Psoas muscle (tissue), 8 donors: ENCODE results near the gene LCP2. TPM values are rescaled to one million over a fixed set of nuclear protein-coding genes. Genes with fewer than 3 reads are reported as not detected.

Experiments used
- ATAC-seq, 4 donors: fragments of 200-7000 bp; cut with Tn5 transposase; one replicate each; pipeline ENCODE4 v1.9.1; 2020; ENCODE audit warnings: moderate library complexity in 3 of 4, mild to moderate bottlenecking in 2 of 4
- DNase-seq, 2 donors: peaks; one replicate each; pipeline ENCODE4 v3.0.0-alpha.2; 2020
- H3K27ac ChIP-seq: fragments of 200-600 bp; one replicate; pipeline ENCODE4 v1.8.0; 2022
- H3K27me3 ChIP-seq, 3 donors: fragments of 200-600 bp in 1 of 3; one replicate each; pipeline versions ENCODE4 v1.6.1 to v1.8.0; 2013 to 2022; ENCODE audit warnings: low read length in 2 of 3, mild to moderate bottlenecking in 2 of 3, moderate library complexity in 1 of 3; ENCODE audit not compliant: insufficient read depth in 3 of 3
- H3K36me3 ChIP-seq, 2 donors: fragments of 200-600 bp in 1 of 2; one replicate each; pipeline versions ENCODE4 v1.6.1 to v1.8.0; 2013 to 2022; ENCODE audit warnings: low read depth in 1 of 2, mild to moderate bottlenecking in 1 of 2, moderate library complexity in 1 of 2; ENCODE audit not compliant: insufficient read depth in 1 of 2
- H3K4me1 ChIP-seq: fragments of 200-600 bp; one replicate; pipeline ENCODE4 v1.8.0; 2022
- H3K4me3 ChIP-seq: fragments of 200-600 bp; one replicate; pipeline ENCODE4 v1.8.0; 2022; ENCODE audit warnings: mild to moderate bottlenecking
- H3K9me3 ChIP-seq: fragments of 200-600 bp; one replicate; pipeline ENCODE4 v1.8.0; 2022
- WGBS, 3 donors: extraction: QIAGEN DNeasy Blood & Tissue Kit; methylation state at CpG; one replicate each; pipeline versions ENCODE4 v1.1.6 to v1.1.7; 2013; 5-methylcytosine and 5-hydroxymethylcytosine counted together
- intact Hi-C, 2 donors: fragments of 100-400 bp; cut with DNase I; formaldehyde crosslinking; loops; one replicate each; pipeline versions ENCODE4 v1.11.0 to v1.14.2; 2022
- polyA plus RNA-seq, 3 donors: library from polyadenylated mRNA; stranded (reverse); fragments of 200-250 nt; gene quantifications; one replicate each; pipeline ENCODE4 v1.2.3, GENCODE V29; 2013
- total RNA-seq, 4 donors: library from RNA; stranded (reverse); fragmentation: NEBNext Ultra II Directional in 2 of 4; extraction: Animal tissue kit (Norgen Biotek cat#: 25700) in 2 of 4; gene quantifications; one replicate each; pipeline versions ENCODE4 v1.2.1 to v1.2.4, GENCODE V29; 2021 to 2023
- TF ChIP-seq, protein P1 (sequence below): fragments of 200-600 bp; IDR thresholded peaks from one replicate; pipeline ENCODE4 v1.8.0; 2022; ENCODE audit warnings: antibody characterized with exemption
- donor health status: healthy with polysubstance abuse.
- donor health status: DM: no; HTN: no; CAD: no; lungs with moderate emphysema.
- donor health status: Bipolar disorder and iron deficiency.
- donor health status: healthy.
- donor health status: DM: yes; HTN: yes; CAD: no.
- donor health status: DM: no; HTN: no; CAD: no.
- donor health status: DM: no; HTN: no; CAD: no.
- donor health status: DM: yes; HTN: yes; CAD: no.

The LCP2 gene
- total and polyA plus RNA-seq, 7 donors = 0.76 to 6.0 (median 4.2) TPM

DNA sequence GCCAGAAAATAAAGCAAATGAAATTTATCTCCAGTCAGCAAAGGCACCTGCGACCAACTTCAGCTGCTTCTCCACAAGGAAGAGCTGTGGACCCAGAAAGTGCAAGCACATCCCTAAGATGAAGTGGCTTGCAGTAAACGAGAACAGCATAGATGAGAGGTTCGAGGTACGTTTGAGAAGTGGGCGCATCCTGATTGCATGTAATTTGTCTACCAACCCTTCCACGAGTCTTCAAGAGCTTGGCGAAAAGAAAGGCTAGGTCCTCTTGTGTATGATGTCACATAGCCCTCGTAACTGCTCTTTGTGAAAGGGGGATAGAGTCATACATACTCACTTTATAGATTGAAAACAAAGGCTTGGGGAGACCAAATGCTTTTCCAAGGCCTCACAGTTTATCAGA lies 6.0 kb upstream of the LCP2 start:
- Histone ChIP-seq H3K4me1 (no peaks in the 10 kb centered on the region), H3K27me3 (no peaks in the 10 kb centered on the region), H3K4me3 (no peak overlapping the region), H3K36me3 (no peaks in the 10 kb centered on the region), H3K9me3 (no peaks in the 10 kb centered on the region), H3K27ac (no peak overlapping the region)
- intact Hi-C loops = no loop called here
- WGBS, 3 donors = 77 to 87% (median 78%) methylated on average over 8 of the region's 8 CpGs
- DNase-seq (no peak), ATAC-seq (no peak)
- TF ChIP-seq, protein P1, sequence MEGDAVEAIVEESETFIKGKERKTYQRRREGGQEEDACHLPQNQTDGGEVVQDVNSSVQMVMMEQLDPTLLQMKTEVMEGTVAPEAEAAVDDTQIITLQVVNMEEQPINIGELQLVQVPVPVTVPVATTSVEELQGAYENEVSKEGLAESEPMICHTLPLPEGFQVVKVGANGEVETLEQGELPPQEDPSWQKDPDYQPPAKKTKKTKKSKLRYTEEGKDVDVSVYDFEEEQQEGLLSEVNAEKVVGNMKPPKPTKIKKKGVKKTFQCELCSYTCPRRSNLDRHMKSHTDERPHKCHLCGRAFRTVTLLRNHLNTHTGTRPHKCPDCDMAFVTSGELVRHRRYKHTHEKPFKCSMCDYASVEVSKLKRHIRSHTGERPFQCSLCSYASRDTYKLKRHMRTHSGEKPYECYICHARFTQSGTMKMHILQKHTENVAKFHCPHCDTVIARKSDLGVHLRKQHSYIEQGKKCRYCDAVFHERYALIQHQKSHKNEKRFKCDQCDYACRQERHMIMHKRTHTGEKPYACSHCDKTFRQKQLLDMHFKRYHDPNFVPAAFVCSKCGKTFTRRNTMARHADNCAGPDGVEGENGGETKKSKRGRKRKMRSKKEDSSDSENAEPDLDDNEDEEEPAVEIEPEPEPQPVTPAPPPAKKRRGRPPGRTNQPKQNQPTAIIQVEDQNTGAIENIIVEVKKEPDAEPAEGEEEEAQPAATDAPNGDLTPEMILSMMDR = no peak

DNA sequence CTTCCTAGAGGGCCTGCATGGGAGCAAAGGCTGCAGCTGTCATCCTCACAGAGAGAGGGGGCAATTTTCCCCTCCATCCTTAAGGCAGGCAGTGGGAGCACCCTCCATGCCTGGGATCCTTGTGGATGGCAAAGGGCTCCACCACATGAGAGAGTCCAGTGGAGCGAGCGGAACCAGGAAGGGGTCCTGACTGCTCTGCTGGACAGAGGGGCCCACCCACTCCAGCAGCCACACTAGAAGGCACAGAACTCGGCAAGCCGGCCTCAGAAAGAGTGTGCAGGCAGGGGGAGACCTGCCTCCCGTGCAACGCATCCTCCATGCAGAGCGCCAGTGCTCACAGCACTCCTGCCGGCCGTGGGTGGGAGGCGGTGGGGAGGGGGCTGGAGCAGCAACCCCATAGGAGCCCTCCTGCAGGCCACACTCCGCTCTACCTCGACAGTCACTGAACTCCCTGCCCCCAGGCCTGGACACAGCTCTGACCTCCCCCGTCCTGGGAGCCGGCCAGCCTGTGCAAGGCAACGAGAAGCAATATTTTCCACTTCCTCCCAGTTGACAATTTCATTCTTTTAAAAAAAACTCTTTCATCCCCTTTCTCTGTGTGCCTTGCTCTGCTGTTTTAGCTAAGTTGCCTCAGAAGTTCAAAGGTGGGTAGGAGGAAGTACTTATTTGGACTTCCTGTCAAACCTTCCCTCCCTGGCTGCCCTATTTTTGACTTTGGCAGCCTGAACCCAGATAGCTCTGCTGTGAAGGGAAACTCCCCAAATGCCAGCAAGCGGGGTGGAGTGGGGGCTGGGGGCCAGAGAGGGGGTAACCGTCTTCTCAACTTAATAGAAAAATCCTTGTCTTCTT lies 5.3 kb upstream of the LCP2 start:
- Histone ChIP-seq H3K36me3 (no peaks in the 10 kb centered on the region), H3K27me3 (no peaks in the 10 kb centered on the region), H3K4me3 (no peak overlapping the region), H3K9me3 (no peaks in the 10 kb centered on the region), H3K4me1 (no peaks in the 10 kb centered on the region), H3K27ac (no peak overlapping the region)
- intact Hi-C loops = no loop called here
- WGBS, 3 donors = 47 to 52% (median 50%) methylated on average over 17 of the region's 17 CpGs
- DNase-seq = peak; percentile 62 to 72
- TF ChIP-seq, protein P1 = no peak
- peak in 2 of 4 donors; percentile 24 to 32 for ATAC-seq

DNA sequence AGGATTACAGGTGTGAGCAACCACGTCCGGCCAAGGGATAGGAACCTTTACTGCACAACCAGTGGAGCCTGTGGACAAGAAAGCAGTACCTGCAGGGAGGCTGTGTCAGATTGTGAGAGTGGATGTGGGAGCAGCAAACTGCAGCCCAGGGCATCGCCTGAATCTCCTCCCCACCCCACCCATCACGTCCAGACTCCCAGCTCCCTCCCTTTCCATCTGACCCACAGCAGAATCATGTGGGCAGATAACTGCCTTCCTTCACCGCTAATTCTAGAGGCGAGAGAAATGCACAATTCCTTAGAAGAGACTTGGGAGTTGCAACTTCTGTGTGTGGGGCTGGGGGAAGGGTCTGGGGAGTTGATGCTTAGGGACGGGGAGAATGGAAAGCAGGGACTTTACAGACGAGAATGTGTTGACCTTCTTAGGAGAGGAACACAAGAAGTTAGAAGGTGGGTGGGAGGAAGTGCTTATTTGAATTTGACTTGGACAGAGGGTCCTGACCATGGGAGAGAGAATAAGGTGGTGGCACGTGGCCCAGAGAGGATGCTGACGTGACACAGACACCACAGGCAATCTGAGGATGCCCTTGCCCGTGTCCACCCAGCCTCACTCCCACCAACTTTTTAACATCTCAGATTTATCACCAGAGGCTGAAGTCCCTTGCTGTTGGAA lies 4.5 kb upstream of the LCP2 start:
- Histone ChIP-seq H3K4me1 (no peaks in the 10 kb centered on the region), H3K36me3 (no peaks in the 10 kb centered on the region), H3K27ac (no peak overlapping the region), H3K4me3 (no peak overlapping the region), H3K9me3 (no peaks in the 10 kb centered on the region), H3K27me3 (no peaks in the 10 kb centered on the region)
- no peak for ATAC-seq
- 69 to 74% (median 70%) methylated on average over 11 of the region's 11 CpGs for WGBS, 3 donors
- intact Hi-C loops = no loop called here
- TF ChIP-seq, protein P1 = no peak
- DNase-seq = no peak

DNA sequence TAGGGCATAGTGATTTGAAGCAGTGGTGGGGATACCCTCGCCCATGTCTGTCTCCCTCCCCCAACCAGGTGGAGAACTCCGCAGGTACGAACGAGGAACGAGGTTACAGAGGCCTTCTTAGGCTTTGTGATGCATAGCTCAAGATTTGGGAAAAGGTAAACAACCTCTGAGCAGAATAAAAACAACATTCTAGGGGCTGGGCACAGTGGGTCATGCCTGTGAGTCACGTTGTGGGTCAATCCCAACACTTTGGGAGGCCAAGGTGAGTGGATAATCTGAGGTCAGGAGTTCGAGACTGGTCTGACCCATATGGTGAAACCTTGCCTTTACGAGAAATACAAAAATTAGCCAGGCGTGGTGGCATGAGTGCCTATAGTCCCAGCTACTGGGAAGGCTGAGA lies 3.6 kb upstream of the LCP2 start:
- Histone ChIP-seq H3K36me3 (no peaks in the 10 kb centered on the region), H3K27ac (no peak overlapping the region), H3K4me1 (no peaks in the 10 kb centered on the region), H3K4me3 (no peak overlapping the region), H3K27me3 (no peaks in the 10 kb centered on the region), H3K9me3 (no peaks in the 10 kb centered on the region)
- TF ChIP-seq, protein P1 = no peak
- intact Hi-C loops = no loop called here
- no peak for DNase-seq
- WGBS, 3 donors = 84 to 88% (median 87%) methylated on average over 9 of the region's 9 CpGs
- ATAC-seq = no peak
